ENCODE measurements around the gene ZNF653. TPM values are rescaled to one million over a fixed set of nuclear protein-coding genes. Genes with fewer than 3 reads are reported as not detected.
A peak's percentile ranks its signal among the peaks of the same experiment; 100 is the strongest.
"Not testable (repeated sequence)": the region's sequence is repeated elsewhere in the genome, so short reads cannot be mapped to it uniquely, and the experiment has no call there.

Gene ZNF653
- total RNA-seq, 1 donor from 2014 or later: 7.7 TPM

GRCh38 chr19:11478167-11479089, 27.2 kb downstream of the ZNF653 start:
- no peaks in the 10 kb centered on the region for H3K9me3 Mint-ChIP-seq (ENCODE audit: unreplicated experiment)
- H3K4me3 Mint-ChIP-seq (ENCODE audit: unreplicated experiment): peak overlapping the region; percentile 59
- no peak overlapping the region for H3K27ac Mint-ChIP-seq (ENCODE audit: unreplicated experiment)
- H3K4me1 Mint-ChIP-seq (ENCODE audit: unreplicated experiment): peaks cover 6% of the 10 kb centered on the region
- DNase-seq (ENCODE audit: low spot score): no peak
- TF ChIP-seq CTCF (IDR thresholded peaks at IDR 0.05; ENCODE audit: unreplicated experiment): no peak
- peaks cover 33% of the 10 kb centered on the region for H3K27me3 Mint-ChIP-seq (ENCODE audit: unreplicated experiment)
- no peaks in the 10 kb centered on the region for H3K36me3 Mint-ChIP-seq (ENCODE audit: low read depth, unreplicated experiment)

- no peak for TF ChIP-seq CTCF (IDR thresholded peaks at IDR 0.05; ENCODE audit: unreplicated experiment)
- H3K4me3 Mint-ChIP-seq (ENCODE audit: unreplicated experiment): no peak overlapping the region
- peaks cover 3% of the 10 kb centered on the region for H3K4me1 Mint-ChIP-seq (ENCODE audit: unreplicated experiment)
- DNase-seq (ENCODE audit: low spot score): no peak
- H3K36me3 Mint-ChIP-seq (ENCODE audit: low read depth, unreplicated experiment): no peaks in the 10 kb centered on the region
- H3K9me3 Mint-ChIP-seq (ENCODE audit: unreplicated experiment): no peaks in the 10 kb centered on the region
- peaks cover 22% of the 10 kb centered on the region for H3K27me3 Mint-ChIP-seq (ENCODE audit: unreplicated experiment)
- H3K27ac Mint-ChIP-seq (ENCODE audit: unreplicated experiment): no peak overlapping the region
These were observed 29.8 kb downstream of the ZNF653 start for GRCh38 chr19:11475861-11476260.

- not testable (repeated sequence) for H3K36me3 Mint-ChIP-seq (ENCODE audit: low read depth, unreplicated experiment); H3K27ac Mint-ChIP-seq (ENCODE audit: unreplicated experiment); H3K4me1 Mint-ChIP-seq (ENCODE audit: unreplicated experiment); H3K9me3 Mint-ChIP-seq (ENCODE audit: unreplicated experiment); DNase-seq (ENCODE audit: low spot score); H3K4me3 Mint-ChIP-seq (ENCODE audit: unreplicated experiment)
- H3K27me3 Mint-ChIP-seq (ENCODE audit: unreplicated experiment): peaks cover 22% of the 10 kb centered on the region
These were observed 30.3 kb downstream of the ZNF653 start for GRCh38 chr19:11475343-11475742.

GRCh38 chr19:11473725-11474124, 31.9 kb downstream of the ZNF653 start:
- H3K27ac Mint-ChIP-seq (ENCODE audit: unreplicated experiment): no peak overlapping the region
- no peaks in the 10 kb centered on the region for H3K4me1 Mint-ChIP-seq (ENCODE audit: unreplicated experiment)
- TF ChIP-seq CTCF (IDR thresholded peaks at IDR 0.05; ENCODE audit: unreplicated experiment): no peak
- DNase-seq (ENCODE audit: low spot score): no peak
- H3K9me3 Mint-ChIP-seq (ENCODE audit: unreplicated experiment): no peaks in the 10 kb centered on the region
- no peak overlapping the region for H3K4me3 Mint-ChIP-seq (ENCODE audit: unreplicated experiment)
- no peaks in the 10 kb centered on the region for H3K36me3 Mint-ChIP-seq (ENCODE audit: low read depth, unreplicated experiment)
- H3K27me3 Mint-ChIP-seq (ENCODE audit: unreplicated experiment): peaks cover 16% of the 10 kb centered on the region

- not testable (repeated sequence) for H3K4me3 Mint-ChIP-seq (ENCODE audit: unreplicated experiment); H3K36me3 Mint-ChIP-seq (ENCODE audit: low read depth, unreplicated experiment); DNase-seq (ENCODE audit: low spot score); H3K4me1 Mint-ChIP-seq (ENCODE audit: unreplicated experiment); H3K27ac Mint-ChIP-seq (ENCODE audit: unreplicated experiment); H3K9me3 Mint-ChIP-seq (ENCODE audit: unreplicated experiment); H3K27me3 Mint-ChIP-seq (ENCODE audit: unreplicated experiment)
These were observed 37.3 kb downstream of the ZNF653 start for GRCh38 chr19:11468266-11468845.

- Mint-ChIP-seq H3K4me1 (ENCODE audit: unreplicated experiment) (no peaks in the 10 kb centered on the region), H3K36me3 (ENCODE audit: low read depth, unreplicated experiment) (no peaks in the 10 kb centered on the region), H3K27ac (ENCODE audit: unreplicated experiment) (no peak overlapping the region), H3K27me3 (ENCODE audit: unreplicated experiment) (peaks cover 5% of the 10 kb centered on the region), H3K9me3 (ENCODE audit: unreplicated experiment) (no peaks in the 10 kb centered on the region), H3K4me3 (ENCODE audit: unreplicated experiment) (no peak overlapping the region)
- DNase-seq (ENCODE audit: low spot score): no peak
- no peak for TF ChIP-seq CTCF (IDR thresholded peaks at IDR 0.05; ENCODE audit: unreplicated experiment)
These were observed 40.0 kb downstream of the ZNF653 start for GRCh38 chr19:11465600-11465999.

Measured in endothelial cell (in vitro differentiated cells).